AG09319 (cell line): ENCODE data around the gene RAB3IL1.

ENCODE experiments used
- DNase-seq: peaks from one replicate; pipeline ENCODE4 v3.0.0-alpha.2; 2010; ENCODE audit warnings: low read depth; ENCODE audit errors: extremely low read depth
- CTCF ChIP-seq: IDR thresholded peaks from 2 replicates; pipeline ENCODE4 v1.5.1; 2011; ENCODE audit warnings: low read depth, mild to moderate bottlenecking, inconsistent platforms, low read length, moderate library complexity

The RAB3IL1 gene

GRCh38 chr11:61898247-61898582, 19.2 kb downstream of the RAB3IL1 start:
- no peak for DNase-seq
- no peak for TF ChIP-seq CTCF

GRCh38 chr11:61897387-61898246, 19.7 kb downstream of the RAB3IL1 start:
- TF ChIP-seq CTCF: peak; percentile 93
- no peak for DNase-seq

DNA sequence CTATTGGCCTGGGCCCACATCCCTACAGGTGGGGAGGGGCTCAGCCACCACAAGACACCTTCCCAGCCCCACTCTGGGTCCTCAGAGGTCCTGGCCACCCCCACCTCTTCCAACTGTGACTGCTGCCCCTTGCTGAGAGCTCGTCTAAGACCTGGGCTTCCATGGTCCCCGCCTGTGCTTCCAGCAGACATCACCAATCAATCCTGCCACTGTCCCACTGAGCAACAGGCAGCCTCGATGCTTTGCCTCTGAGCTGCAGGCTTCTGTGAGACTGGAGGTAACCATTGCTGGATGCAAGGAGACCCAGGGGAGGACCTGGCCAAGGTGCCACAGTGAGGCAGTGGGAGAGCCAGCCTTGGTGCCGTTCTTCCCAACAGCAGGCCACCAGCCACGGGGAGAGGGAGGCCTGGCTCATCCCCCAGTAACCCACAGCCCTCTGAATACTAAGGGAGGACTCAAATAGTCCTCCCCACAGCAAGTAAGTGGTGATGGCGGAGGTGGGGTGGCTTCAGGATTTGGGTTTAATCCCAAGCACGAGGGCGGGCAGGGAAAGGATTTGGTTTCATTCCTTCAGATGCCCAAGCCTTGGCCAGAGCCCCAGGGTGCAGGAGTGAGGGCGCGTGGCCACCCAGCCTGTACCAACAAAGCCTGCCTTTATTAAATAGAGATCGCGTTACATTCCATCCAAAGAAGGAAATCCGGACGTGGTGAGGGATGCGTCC, 20.5 kb downstream of the RAB3IL1 start:
- DNase-seq: no peak
- no peak for TF ChIP-seq CTCF

DNA sequence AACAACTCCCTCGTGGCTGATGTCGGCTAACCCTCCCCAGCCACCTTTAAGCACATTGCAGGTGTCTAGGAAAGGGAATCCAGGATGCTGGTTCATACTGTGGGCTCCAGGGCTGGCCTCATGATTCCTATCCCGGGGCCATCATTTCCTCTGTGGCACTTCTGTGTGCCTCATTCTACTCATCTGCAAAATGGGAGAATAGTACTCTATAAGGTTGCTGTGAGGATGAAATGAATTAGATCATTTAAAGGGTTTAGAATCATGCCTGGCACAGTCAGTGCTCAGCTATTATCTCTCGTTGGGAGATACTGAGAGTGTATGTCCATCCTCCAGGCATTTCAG, 21.7 kb downstream of the RAB3IL1 start:
- TF ChIP-seq CTCF: no peak
- DNase-seq: no peak

GRCh38 chr11:61895046-61895717, 22.2 kb downstream of the RAB3IL1 start:
- DNase-seq: no peak

GRCh38 chr11:61893981-61894380, 23.4 kb downstream of the RAB3IL1 start:
- peak; percentile 69 for DNase-seq
- TF ChIP-seq CTCF: no peak

More at GRCh38 chr11:61895046-61895717, 22.2 kb downstream of the RAB3IL1 start:
- no peak for TF ChIP-seq CTCF

DNA sequence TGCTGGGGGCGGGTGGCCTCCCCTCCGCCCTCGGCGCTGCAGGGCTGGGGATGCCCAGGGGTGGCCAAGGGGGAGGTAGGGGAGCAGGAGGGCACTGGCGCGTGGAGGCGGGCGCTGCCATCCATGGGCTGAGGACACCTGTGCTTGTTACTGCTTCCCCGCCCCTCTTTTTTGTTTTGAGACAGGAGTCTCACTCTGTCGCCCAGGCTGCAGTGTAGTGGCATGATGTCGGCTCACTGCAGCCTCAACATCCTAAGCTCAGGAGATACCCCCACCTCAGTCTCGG, 25.3 kb downstream of the RAB3IL1 start:
- DNase-seq: no peak
- no peak for TF ChIP-seq CTCF
